PC-3 (cell line): ENCODE data around the gene UCK1. TPM values are rescaled to one million over a fixed set of nuclear protein-coding genes. Genes with fewer than 3 reads are reported as not detected.
A peak's percentile ranks its signal among the peaks of the same experiment; 100 is the strongest.

ENCODE experiments used
- ATAC-seq: fragments of 200-7000 bp; cut with Tn5 transposase; 2 replicates; pipeline ENCODE4 v1.9.1; 2020; ENCODE audit warnings: mild to moderate bottlenecking, moderate library complexity
- BruUV-seq: library from RNA; stranded (reverse); fragments of 400-500 nt; replicated peaks from 2 replicates; lab custom pipeline; 2021; lab: Mats Ljungman, UMichigan
- CTCF ChIA-PET: fragments of 300-600 bp; sonication (Branson Sonifier 250); formaldehyde crosslinking; loops from one replicate; lab custom pipeline; 2022; ENCODE audit warnings: antibody characterized with exemption; lab: Charles Lee
- POLR2A ChIA-PET: fragments of 300-600 bp; sonication (Branson Sonifier 250); formaldehyde crosslinking; loops from one replicate; lab custom pipeline; 2022; ENCODE audit warnings: antibody characterized with exemption; ENCODE audit not compliant: unreplicated experiment; lab: Charles Lee
- DNase-seq: peaks from one replicate; pipeline ENCODE4 v3.0.0-alpha.2; 2015
- H2AFZ ChIP-seq: fragments of 300-600 bp; sonication (generic); 2 replicates; pipeline ENCODE4 v1.6.0; 2016; ENCODE audit warnings: antibody characterized with exemption, low read length
- H3F3A ChIP-seq: fragments of 300-600 bp; sonication (generic); one replicate; pipeline ENCODE4 v1.6.0; 2017; ENCODE audit warnings: antibody characterized with exemption, low read length, control low read depth, mild to moderate bottlenecking; ENCODE audit not compliant: unreplicated experiment
- H3K27ac ChIP-seq: fragments of 300-600 bp; sonication (generic); 2 replicates; pipeline ENCODE4 v1.5.1; 2016; ENCODE audit warnings: mild to moderate bottlenecking, low read length
- H3K27me3 ChIP-seq: fragments of 300-600 bp; sonication (generic); 2 replicates; pipeline ENCODE4 v1.6.1; 2016; ENCODE audit warnings: low read length, mixed read lengths
- H3K36me3 ChIP-seq: fragments of 300-600 bp; sonication (generic); 2 replicates; pipeline ENCODE4 v1.6.1; 2016; ENCODE audit warnings: low read depth, mixed run types, low read length, mixed read lengths
- H3K4me1 ChIP-seq: fragments of 300-600 bp; sonication (generic); 2 replicates; pipeline ENCODE4 v1.5.1; 2016; ENCODE audit warnings: low read length; ENCODE audit not compliant: insufficient read depth
- H3K4me2 ChIP-seq: fragments of 300-600 bp; sonication (generic); 2 replicates; pipeline ENCODE4 v1.6.0; 2016; ENCODE audit warnings: low read length
- H3K4me3 ChIP-seq: fragments of 300-600 bp; sonication (generic); 2 replicates; pipeline ENCODE4 v1.5.1; 2016; ENCODE audit warnings: mild to moderate bottlenecking, low read length, mixed read lengths
- H3K79me2 ChIP-seq: fragments of 300-600 bp; sonication (generic); 2 replicates; pipeline ENCODE4 v1.6.1; 2017; ENCODE audit warnings: low read length, mixed read lengths
- H3K9ac ChIP-seq: fragments of 300-600 bp; sonication (generic); 2 replicates; pipeline ENCODE4 v1.6.0; 2016; ENCODE audit warnings: mild to moderate bottlenecking, low read length
- H3K9me2 ChIP-seq: fragments of 300-600 bp; sonication (generic); replicated peaks from 2 replicates; pipeline ENCODE4 v1.6.1; 2016; ENCODE audit warnings: mixed run types, low read length, mixed read lengths
- H3K9me3 ChIP-seq: fragments of 300-600 bp; sonication (generic); 2 replicates; pipeline ENCODE4 v1.6.1; 2016; ENCODE audit warnings: low read length, mixed read lengths
- H4K20me1 ChIP-seq: fragments of 300-600 bp; sonication (generic); 2 replicates; pipeline ENCODE4 v1.6.1; 2016; ENCODE audit warnings: low read length, mixed read lengths
- EZH2 ChIP-seq: fragments of 300-600 bp; sonication (generic); IDR thresholded peaks from one replicate; pipeline ENCODE4 v1.6.1; 2017; ENCODE audit warnings: antibody characterized with exemption, mild to moderate bottlenecking, low read length; ENCODE audit not compliant: unreplicated experiment
- EZH2phosphoT487 ChIP-seq: fragments of 300-600 bp; sonication (generic); IDR thresholded peaks from 2 replicates; pipeline ENCODE4 v1.6.1; 2018; ENCODE audit warnings: mild to moderate bottlenecking, antibody characterized with exemption, low read length, borderline replicate concordance
- intact Hi-C: fragments of 100-400 bp; cut with micrococcal nuclease; formaldehyde crosslinking; loops from 2 replicates; pipeline ENCODE4 v1.9.0; 2023
- total RNA-seq: library from RNA; depleted of rRNA; stranded (reverse); fragments of >200 nt; gene quantifications from 2 replicates; pipeline ENCODE4 v1.2.3, GENCODE V29; 2014
- TF ChIP-seq, protein P1 (sequence below): fragments of 300-600 bp; sonication (generic); conservative IDR thresholded peaks from 2 replicates; pipeline ENCODE4 v1.5.1; 2017; ENCODE audit warnings: antibody characterized with exemption, low read depth, mild to moderate bottlenecking, low read length

The UCK1 gene
- total RNA-seq, 1 experiment from 2014 or later, result 28.2 TPM

DNA sequence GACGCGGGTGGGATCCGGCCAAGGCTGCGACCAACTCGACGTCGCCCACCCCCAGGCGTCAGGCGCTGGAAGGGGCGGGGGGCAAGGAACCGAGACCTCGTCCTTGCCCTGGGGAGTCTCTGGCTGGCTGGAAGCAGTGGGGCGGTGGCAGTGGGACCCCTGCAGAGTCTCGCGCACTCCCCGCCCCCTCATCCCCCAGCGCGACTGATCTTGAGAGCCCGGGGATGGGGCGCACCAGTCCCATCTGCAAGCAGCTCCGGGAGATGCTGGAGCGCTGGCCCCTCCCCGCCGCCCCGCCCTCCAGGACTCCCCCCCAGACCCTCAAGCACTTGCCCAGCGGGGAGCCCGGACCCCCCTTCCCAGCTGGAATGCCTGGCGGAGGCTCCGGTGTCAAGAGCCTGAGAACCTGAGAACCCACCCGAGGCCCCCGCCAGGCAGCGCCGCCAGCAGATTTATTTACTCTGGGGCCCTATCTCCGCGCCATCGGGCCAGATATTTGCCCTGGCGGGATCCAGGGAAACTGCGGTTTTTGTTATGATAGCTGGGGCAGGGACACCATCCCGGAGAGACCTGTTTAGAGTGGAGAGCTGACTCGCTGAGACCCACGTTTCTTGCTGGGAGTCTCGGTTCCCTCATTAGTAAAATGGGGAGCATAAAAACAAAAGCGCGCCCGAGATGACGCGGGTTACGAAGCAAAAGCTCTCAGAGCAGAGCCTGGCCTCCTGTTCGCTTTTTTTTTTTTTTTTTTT, 15.4 kb upstream of the UCK1 start:
- Histone ChIP-seq H3K4me3 (peak overlapping the region; percentile 63; the same call in 1 of the 2 replicates), H3K36me3 (no peaks in the 10 kb centered on the region), H2AFZ (peak overlapping the region; percentile 12; the same call in 1 of the 2 replicates), H3K9ac (no peak overlapping the region), H3K27me3 (peaks cover 10% of the 10 kb centered on the region), H3K9me3 (0 out of 2 replicates have a peak, but pooled peaks cover 6% of the 10 kb centered on the region), H3K9me2 (no peaks in the 10 kb centered on the region), H3K27ac (no peak overlapping the region), H3K4me2 (peak overlapping the region; percentile 85), H3K79me2 (no peaks in the 10 kb centered on the region), H3K4me1 (peaks cover 6% of the 10 kb centered on the region; the same call in 1 of the 2 replicates), H3F3A (no peaks in the 10 kb centered on the region), H4K20me1 (no peaks in the 10 kb centered on the region)
- peak; percentile 29 for ATAC-seq
- peak; percentile 56 for DNase-seq
- BruUV-seq, result no TSS peak
- TF ChIP-seq EZH2, result no peak
- TF ChIP-seq, protein P1, sequence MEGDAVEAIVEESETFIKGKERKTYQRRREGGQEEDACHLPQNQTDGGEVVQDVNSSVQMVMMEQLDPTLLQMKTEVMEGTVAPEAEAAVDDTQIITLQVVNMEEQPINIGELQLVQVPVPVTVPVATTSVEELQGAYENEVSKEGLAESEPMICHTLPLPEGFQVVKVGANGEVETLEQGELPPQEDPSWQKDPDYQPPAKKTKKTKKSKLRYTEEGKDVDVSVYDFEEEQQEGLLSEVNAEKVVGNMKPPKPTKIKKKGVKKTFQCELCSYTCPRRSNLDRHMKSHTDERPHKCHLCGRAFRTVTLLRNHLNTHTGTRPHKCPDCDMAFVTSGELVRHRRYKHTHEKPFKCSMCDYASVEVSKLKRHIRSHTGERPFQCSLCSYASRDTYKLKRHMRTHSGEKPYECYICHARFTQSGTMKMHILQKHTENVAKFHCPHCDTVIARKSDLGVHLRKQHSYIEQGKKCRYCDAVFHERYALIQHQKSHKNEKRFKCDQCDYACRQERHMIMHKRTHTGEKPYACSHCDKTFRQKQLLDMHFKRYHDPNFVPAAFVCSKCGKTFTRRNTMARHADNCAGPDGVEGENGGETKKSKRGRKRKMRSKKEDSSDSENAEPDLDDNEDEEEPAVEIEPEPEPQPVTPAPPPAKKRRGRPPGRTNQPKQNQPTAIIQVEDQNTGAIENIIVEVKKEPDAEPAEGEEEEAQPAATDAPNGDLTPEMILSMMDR, result no peak
- peak; percentile 60 for TF ChIP-seq EZH2phosphoT487
- ChIA-PET POLR2A (no interaction called here), CTCF (no interaction called here)
- intact Hi-C loops, result no loop called here

DNA sequence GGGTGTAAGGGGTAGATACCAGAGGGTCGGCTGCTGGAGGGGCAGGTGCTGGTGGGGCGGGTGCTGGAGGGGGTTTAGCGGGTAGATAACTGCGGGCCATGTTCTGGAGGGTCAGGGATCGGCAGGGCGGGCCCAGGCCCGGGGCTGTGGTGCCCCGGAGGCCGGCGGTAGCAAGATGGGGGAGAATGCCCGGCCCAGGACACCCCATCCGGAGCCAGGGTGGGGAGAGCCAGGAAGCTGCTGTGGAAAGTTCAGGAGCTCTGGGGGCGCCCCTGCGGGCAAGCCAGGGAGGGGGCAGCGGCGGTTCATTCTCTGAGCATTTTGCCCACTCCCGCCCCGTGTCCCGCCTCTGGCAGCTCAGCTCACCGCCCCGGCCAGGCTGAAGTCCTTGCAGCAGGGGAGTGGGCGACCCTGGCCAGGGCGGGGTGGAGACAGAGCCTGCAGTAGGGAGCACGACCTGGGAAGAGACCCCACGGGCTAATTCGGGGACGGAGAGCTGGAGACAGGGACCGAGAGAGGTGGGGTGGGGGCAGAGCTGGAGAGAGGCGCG, 14.8 kb upstream of the UCK1 start:
- peaks cover 6% of the 10 kb centered on the region; the same call in 1 of the 2 replicates for H3K4me1 ChIP-seq
- intact Hi-C loops, result no loop called here
- ATAC-seq (peak; percentile 31), DNase-seq (no peak)
- no peak for TF ChIP-seq EZH2
- no peak overlapping the region for H3K27ac ChIP-seq
- H3K79me2 ChIP-seq, result no peaks in the 10 kb centered on the region
- peak overlapping the region; percentile 85 for H3K4me2 ChIP-seq
- 0 out of 2 replicates have a peak, but pooled peaks cover 6% of the 10 kb centered on the region for H3K9me3 ChIP-seq
- POLR2A ChIA-PET, result no interaction called here
- peak overlapping the region; percentile 63 for H3K4me3 ChIP-seq
- no peaks in the 10 kb centered on the region for H3K9me2 ChIP-seq
- no TSS peak for BruUV-seq
- CTCF ChIA-PET, result no interaction called here
- no peaks in the 10 kb centered on the region for H4K20me1 ChIP-seq
- H3K36me3 ChIP-seq, result no peaks in the 10 kb centered on the region
- no peaks in the 10 kb centered on the region for H3F3A ChIP-seq
- no peak overlapping the region for H3K9ac ChIP-seq
- peaks cover 10% of the 10 kb centered on the region for H3K27me3 ChIP-seq
- no peak overlapping the region for H2AFZ ChIP-seq

DNA sequence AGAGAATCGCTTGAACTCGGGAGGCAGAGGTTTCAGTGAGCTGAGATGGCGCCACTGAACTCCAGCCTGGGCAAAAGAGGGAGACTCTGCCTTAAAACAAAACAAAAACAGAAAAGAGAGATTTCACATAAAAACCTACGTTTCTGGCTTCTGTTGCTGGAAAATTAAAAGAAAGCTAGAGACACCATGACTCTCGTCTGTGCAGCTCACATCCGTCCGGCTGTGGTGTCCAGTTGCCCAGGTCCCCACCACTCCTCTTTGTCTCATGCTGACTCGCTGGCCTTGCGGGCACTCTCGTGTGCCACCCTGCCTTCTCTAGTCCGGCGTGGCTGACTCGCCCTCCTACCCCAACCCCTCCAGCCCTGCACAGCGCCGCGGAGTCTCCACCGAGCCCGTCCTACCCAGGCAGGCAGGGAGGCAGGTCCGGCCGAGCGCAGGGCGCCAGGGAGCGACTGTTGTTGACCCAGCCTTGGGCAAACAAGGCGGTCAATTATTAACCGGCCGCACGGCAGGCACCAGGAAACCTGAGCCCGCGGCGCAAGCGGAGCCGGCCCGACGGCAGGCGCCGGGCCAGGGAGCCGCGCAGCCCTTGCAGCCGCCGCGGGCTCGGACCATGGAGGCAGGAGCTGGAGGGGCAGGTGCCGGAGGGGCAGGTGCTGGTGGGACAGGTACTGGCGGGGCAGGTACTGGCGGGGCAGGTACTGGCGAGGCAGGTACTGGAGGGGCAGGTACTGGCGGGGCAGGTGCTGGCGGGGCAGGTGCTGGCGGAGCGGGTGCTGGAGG, 14.1 kb upstream of the UCK1 start, which contains the start of gene PRRT1B:
Gene PRRT1B (plus strand): TSS at position 521 of the 783 bp plus-strand sequence. CDS start 93 bp downstream, at position 614.
- ATAC-seq, result peak; percentile 96
- H4K20me1 ChIP-seq, result no peaks in the 10 kb centered on the region
- peaks cover 10% of the 10 kb centered on the region for H3K27me3 ChIP-seq
- peak within 1 kb of the TSS; percentile 63 for H3K4me3 ChIP-seq
- no peak within 1 kb of the TSS for H3K9ac ChIP-seq
- no peak within 1 kb of the TSS for H3K27ac ChIP-seq
- 0 out of 2 replicates have a peak, but pooled peaks cover 6% of the 10 kb centered on the region for H3K9me3 ChIP-seq
- H3K79me2 ChIP-seq, result no peaks in the 10 kb centered on the region
- TF ChIP-seq, protein P1, result no peak
- peak; percentile 91 for TF ChIP-seq EZH2phosphoT487
- DNase-seq, result peak; percentile 85
- no peaks in the 10 kb centered on the region for H3K9me2 ChIP-seq
- peak within 1 kb of the TSS; percentile 85 for H3K4me2 ChIP-seq
- peaks cover 6% of the 10 kb centered on the region; the same call in 1 of the 2 replicates for H3K4me1 ChIP-seq
- ChIA-PET POLR2A (no interaction called here), CTCF (no interaction called here)
- H3F3A ChIP-seq, result no peaks in the 10 kb centered on the region
- intact Hi-C loops, result no loop called here
- H2AFZ ChIP-seq, result peak within 1 kb of the TSS; percentile 67; the same call in 1 of the 2 replicates
- BruUV-seq, result no TSS peak
- no peaks in the 10 kb centered on the region for H3K36me3 ChIP-seq
